Measurements from ENCODE around the gene TNRC18.
"Not testable (repeated sequence)": the region's sequence is repeated elsewhere in the genome, so short reads cannot be mapped to it uniquely, and the experiment has no call there.

The TNRC18 gene

GRCh38 chr7:5276123-5276522, 147.5 kb downstream of the TNRC18 start:
- H3K4ac ChIP-seq (ENCODE audit: low read depth, low read length); H3K79me2 ChIP-seq (ENCODE audit: control insufficient read depth, insufficient read depth, low read length, poor library complexity); H4K91ac ChIP-seq (ENCODE audit: low read depth, low read length); H3K27me3 ChIP-seq (ENCODE audit: insufficient read depth, low read length); H3K18ac ChIP-seq (ENCODE audit: low read length); H3K36me3 ChIP-seq (ENCODE audit: control insufficient read depth in 1 of 2, insufficient read depth in 2 of 2, low read length in 2 of 2); H2AK5ac ChIP-seq (ENCODE audit: low read length); H4K12ac ChIP-seq (ENCODE audit: low read depth, low read length); H3K4me3 ChIP-seq (ENCODE audit: low read depth, low read length); H3K27ac ChIP-seq (ENCODE audit: low read depth, low read length); H3K79me1 ChIP-seq (ENCODE audit: low read length); H3K9me3 ChIP-seq (ENCODE audit: insufficient read depth, low read depth, low read length); H2BK120ac ChIP-seq (ENCODE audit: insufficient read depth, low read length, poor library complexity); H2BK5ac ChIP-seq (ENCODE audit: low read depth, low read length, poor library complexity); H4K8ac ChIP-seq (ENCODE audit: low read depth, low read length); H2AFZ ChIP-seq (ENCODE audit: insufficient read depth, low read length, poor library complexity); H3K23ac ChIP-seq (ENCODE audit: low read length); DNase-seq; H3K14ac ChIP-seq (ENCODE audit: low read length); H3K9ac ChIP-seq (ENCODE audit: low read length); H3K4me1 ChIP-seq (ENCODE audit: control insufficient read depth in 1 of 2, insufficient read depth in 2 of 2, low read length in 2 of 2); H2BK12ac ChIP-seq (ENCODE audit: low read length); H3K4me2 ChIP-seq (ENCODE audit: low read length): not testable (repeated sequence)
- WGBS (ENCODE audit: extremely low coverage, insufficient coverage, insufficient read length), result no CpG with 5 or more reads among the region's 14 CpGs

- H3K23ac ChIP-seq (ENCODE audit: low read length); H3K4me1 ChIP-seq (ENCODE audit: control insufficient read depth in 1 of 2, insufficient read depth in 2 of 2, low read length in 2 of 2); H2BK12ac ChIP-seq (ENCODE audit: low read length); H4K8ac ChIP-seq (ENCODE audit: low read depth, low read length); H3K79me2 ChIP-seq (ENCODE audit: control insufficient read depth, insufficient read depth, low read length, poor library complexity); H3K36me3 ChIP-seq (ENCODE audit: control insufficient read depth in 1 of 2, insufficient read depth in 2 of 2, low read length in 2 of 2); H3K18ac ChIP-seq (ENCODE audit: low read length); H4K91ac ChIP-seq (ENCODE audit: low read depth, low read length); H3K4ac ChIP-seq (ENCODE audit: low read depth, low read length); H2AK5ac ChIP-seq (ENCODE audit: low read length); H2BK5ac ChIP-seq (ENCODE audit: low read depth, low read length, poor library complexity); H3K14ac ChIP-seq (ENCODE audit: low read length); H4K12ac ChIP-seq (ENCODE audit: low read depth, low read length); H3K79me1 ChIP-seq (ENCODE audit: low read length); H3K4me3 ChIP-seq (ENCODE audit: low read depth, low read length); H2BK120ac ChIP-seq (ENCODE audit: insufficient read depth, low read length, poor library complexity); H3K4me2 ChIP-seq (ENCODE audit: low read length); H3K27me3 ChIP-seq (ENCODE audit: insufficient read depth, low read length); H3K27ac ChIP-seq (ENCODE audit: low read depth, low read length); H3K9me3 ChIP-seq (ENCODE audit: insufficient read depth, low read depth, low read length); H3K9ac ChIP-seq (ENCODE audit: low read length); H2AFZ ChIP-seq (ENCODE audit: insufficient read depth, low read length, poor library complexity); DNase-seq: not testable (repeated sequence)
- no CpG with 5 or more reads among the region's 10 CpGs for WGBS (ENCODE audit: extremely low coverage, insufficient coverage, insufficient read length)
These were observed 148.1 kb downstream of the TNRC18 start for GRCh38 chr7:5275510-5275909.

DNA sequence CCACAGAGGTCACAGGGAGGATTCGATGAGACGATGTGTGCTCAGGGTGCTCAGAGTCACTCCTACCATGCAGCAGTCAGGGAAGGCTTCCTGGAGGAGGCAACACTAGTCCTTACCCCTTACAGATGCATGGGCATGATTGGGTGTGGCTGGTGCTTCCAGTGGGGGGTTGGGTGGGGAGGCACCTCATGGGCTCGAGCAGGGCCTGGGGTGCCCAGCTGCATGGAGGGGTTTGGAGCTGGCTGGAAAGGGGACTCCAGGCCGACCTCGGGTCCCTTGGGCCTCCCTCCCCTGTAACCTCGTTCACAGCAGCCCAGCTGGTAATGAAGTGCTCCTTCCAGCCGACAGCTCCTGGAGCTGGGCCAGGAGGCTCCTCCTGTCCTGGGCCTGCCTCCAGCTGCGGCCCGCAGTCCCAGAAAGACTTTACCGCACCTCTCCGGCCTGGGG, 148.6 kb downstream of the TNRC18 start:
- H3K14ac ChIP-seq (ENCODE audit: low read length); H3K4me2 ChIP-seq (ENCODE audit: low read length); H3K4ac ChIP-seq (ENCODE audit: low read depth, low read length); H3K23ac ChIP-seq (ENCODE audit: low read length); H3K18ac ChIP-seq (ENCODE audit: low read length); H3K36me3 ChIP-seq (ENCODE audit: control insufficient read depth in 1 of 2, insufficient read depth in 2 of 2, low read length in 2 of 2); H2BK12ac ChIP-seq (ENCODE audit: low read length); H2BK120ac ChIP-seq (ENCODE audit: insufficient read depth, low read length, poor library complexity); H3K27me3 ChIP-seq (ENCODE audit: insufficient read depth, low read length); H3K79me2 ChIP-seq (ENCODE audit: control insufficient read depth, insufficient read depth, low read length, poor library complexity); H3K9ac ChIP-seq (ENCODE audit: low read length); DNase-seq; H4K12ac ChIP-seq (ENCODE audit: low read depth, low read length); H3K9me3 ChIP-seq (ENCODE audit: insufficient read depth, low read depth, low read length); H2AK5ac ChIP-seq (ENCODE audit: low read length); H4K8ac ChIP-seq (ENCODE audit: low read depth, low read length); H3K4me3 ChIP-seq (ENCODE audit: low read depth, low read length); H3K27ac ChIP-seq (ENCODE audit: low read depth, low read length); H3K4me1 ChIP-seq (ENCODE audit: control insufficient read depth in 1 of 2, insufficient read depth in 2 of 2, low read length in 2 of 2); H4K91ac ChIP-seq (ENCODE audit: low read depth, low read length); H3K79me1 ChIP-seq (ENCODE audit: low read length); H2AFZ ChIP-seq (ENCODE audit: insufficient read depth, low read length, poor library complexity); H2BK5ac ChIP-seq (ENCODE audit: low read depth, low read length, poor library complexity): not testable (repeated sequence)
- no CpG with 5 or more reads among the region's 11 CpGs for WGBS (ENCODE audit: extremely low coverage, insufficient coverage, insufficient read length)

GRCh38 chr7:5274441-5274840, 149.2 kb downstream of the TNRC18 start:
- H3K27me3 ChIP-seq (ENCODE audit: insufficient read depth, low read length), result no peaks in the 10 kb centered on the region
- H3K4me2 ChIP-seq (ENCODE audit: low read length), result no peak overlapping the region
- no peaks in the 10 kb centered on the region for H3K79me2 ChIP-seq (ENCODE audit: control insufficient read depth, insufficient read depth, low read length, poor library complexity)
- no peaks in the 10 kb centered on the region for H3K36me3 ChIP-seq (ENCODE audit: control insufficient read depth in 1 of 2, insufficient read depth in 2 of 2, low read length in 2 of 2)
- no peak overlapping the region for H3K18ac ChIP-seq (ENCODE audit: low read length)
- no peak overlapping the region for H3K27ac ChIP-seq (ENCODE audit: low read depth, low read length)
- H4K8ac ChIP-seq (ENCODE audit: low read depth, low read length), result no peak overlapping the region
- H4K12ac ChIP-seq (ENCODE audit: low read depth, low read length), result no peak overlapping the region
- H3K23ac ChIP-seq (ENCODE audit: low read length), result no peak overlapping the region
- H4K91ac ChIP-seq (ENCODE audit: low read depth, low read length), result no peak overlapping the region
- DNase-seq, result no peak
- H2AFZ ChIP-seq (ENCODE audit: insufficient read depth, low read length, poor library complexity), result no peak overlapping the region
- H3K4me1 ChIP-seq (ENCODE audit: control insufficient read depth in 1 of 2, insufficient read depth in 2 of 2, low read length in 2 of 2), result no peaks in the 10 kb centered on the region
- no peak overlapping the region for H2BK5ac ChIP-seq (ENCODE audit: low read depth, low read length, poor library complexity)
- H2AK5ac ChIP-seq (ENCODE audit: low read length), result no peak overlapping the region
- no peaks in the 10 kb centered on the region for H3K79me1 ChIP-seq (ENCODE audit: low read length)
- H3K14ac ChIP-seq (ENCODE audit: low read length), result no peak overlapping the region
- no peak overlapping the region for H2BK12ac ChIP-seq (ENCODE audit: low read length)
- no peak overlapping the region for H3K4ac ChIP-seq (ENCODE audit: low read depth, low read length)
- H3K9ac ChIP-seq (ENCODE audit: low read length), result no peak overlapping the region
- H3K4me3 ChIP-seq (ENCODE audit: low read depth, low read length), result no peak overlapping the region
- WGBS (ENCODE audit: extremely low coverage, insufficient coverage, insufficient read length), result no CpG with 5 or more reads among the region's 7 CpGs
- H2BK120ac ChIP-seq (ENCODE audit: insufficient read depth, low read length, poor library complexity), result no peak overlapping the region
- peaks cover 2% of the 10 kb centered on the region for H3K9me3 ChIP-seq (ENCODE audit: insufficient read depth, low read depth, low read length)
